DMS53 (cell line): Measurements from ENCODE around the gene XPO6.
A peak's percentile ranks its signal among the peaks of the same experiment; 100 is the strongest.
"Not testable (repeated sequence)": the region's sequence is repeated elsewhere in the genome, so short reads cannot be mapped to it uniquely, and the experiment has no call there.

Experiments
- DNase-seq: peaks from one replicate; lab custom pipeline; 2025; lab: John Stamatoyannopoulos, UW

The XPO6 gene

DNA sequence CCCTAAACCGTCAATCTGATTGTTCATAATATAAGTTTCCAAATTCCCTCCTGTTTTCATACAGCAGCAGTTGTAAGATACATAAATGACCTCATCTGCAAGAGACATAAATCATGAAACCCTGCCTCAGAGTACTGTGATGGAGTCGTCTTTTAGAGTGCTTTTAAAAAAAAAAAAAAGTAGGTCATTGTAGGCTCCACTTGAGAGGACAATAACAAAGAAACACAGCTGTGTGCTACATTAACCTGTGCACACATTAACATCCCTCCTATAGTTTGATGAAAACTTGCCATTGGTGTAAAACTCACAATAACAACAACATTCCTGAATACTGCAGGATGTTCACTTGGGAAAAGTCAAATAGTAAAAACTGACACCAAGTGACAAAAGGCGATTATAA lies 56.5 kb downstream of the XPO6 start:
- peak; percentile 71 for DNase-seq

GRCh38 chr16:28151180-28151579 lies 60.6 kb downstream of the XPO6 start:
- DNase-seq, result no peak

DNA sequence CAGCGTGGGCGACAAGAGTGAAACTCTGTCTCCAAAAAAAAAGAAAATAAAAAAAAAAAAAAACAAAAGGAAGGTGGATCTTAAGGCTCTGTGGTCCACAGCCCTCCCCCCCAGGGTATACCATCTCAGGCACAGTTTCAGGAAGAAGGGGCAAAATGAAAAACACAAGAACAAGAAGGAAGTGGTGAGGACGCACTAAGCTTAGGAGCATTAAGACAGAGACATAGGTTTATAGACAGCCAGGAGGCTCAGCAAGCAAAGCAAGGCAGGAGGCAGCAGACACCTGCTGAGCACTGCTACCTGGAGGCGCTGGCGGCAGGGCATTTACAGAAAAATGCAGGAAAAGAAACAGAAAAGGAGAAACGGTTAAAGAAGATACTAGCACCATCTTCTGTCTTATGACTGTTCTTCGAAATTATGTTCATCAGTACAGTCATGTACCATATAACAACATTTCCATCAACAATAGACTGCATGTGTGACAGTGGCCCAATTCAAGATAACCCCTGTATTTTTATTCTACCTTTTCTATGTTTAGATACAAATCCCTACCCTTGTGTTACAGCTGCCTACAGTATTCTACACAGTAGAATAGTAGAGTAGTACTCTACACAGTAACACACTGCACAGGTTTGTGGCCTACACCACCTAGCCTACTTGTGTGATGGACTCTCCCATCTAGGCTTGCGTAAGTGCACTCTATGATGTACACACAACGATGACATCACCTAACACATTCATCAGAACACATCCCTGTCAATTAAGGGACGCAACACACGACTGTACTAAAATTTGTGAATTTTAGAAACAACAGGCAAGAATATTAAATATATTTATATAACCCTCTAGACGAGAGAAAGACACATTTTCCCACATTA lies 62.5 kb downstream of the XPO6 start:
- DNase-seq, result no peak

DNA sequence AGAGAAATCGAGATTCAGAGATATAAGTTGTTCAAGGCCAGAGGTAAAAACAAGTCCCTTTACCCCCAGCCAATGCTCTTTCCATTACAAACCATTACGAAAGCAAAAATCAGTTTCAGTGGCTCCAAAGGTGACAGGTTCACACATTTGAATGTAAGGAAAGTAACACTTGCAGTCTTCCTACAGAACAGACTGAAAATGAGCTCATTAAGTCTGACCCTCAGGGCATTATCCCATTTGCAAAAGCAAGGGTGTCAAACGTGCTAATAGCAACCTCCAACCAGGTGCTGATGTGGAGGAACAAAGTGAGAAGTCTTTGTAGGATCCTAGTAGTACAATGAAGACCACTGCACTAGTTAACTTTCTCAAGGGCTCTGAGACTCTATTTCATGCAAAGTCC lies 65.2 kb downstream of the XPO6 start:
- DNase-seq, result no peak

GRCh38 chr16:28145796-28146195 lies 66.0 kb downstream of the XPO6 start:
- no peak for DNase-seq

GRCh38 chr16:28140788-28141618 lies 70.8 kb downstream of the XPO6 start:
- DNase-seq, result no peak

- DNase-seq, result no peak
Measured at GRCh38 chr16:28139530-28139929, 72.2 kb downstream of the XPO6 start.

DNA sequence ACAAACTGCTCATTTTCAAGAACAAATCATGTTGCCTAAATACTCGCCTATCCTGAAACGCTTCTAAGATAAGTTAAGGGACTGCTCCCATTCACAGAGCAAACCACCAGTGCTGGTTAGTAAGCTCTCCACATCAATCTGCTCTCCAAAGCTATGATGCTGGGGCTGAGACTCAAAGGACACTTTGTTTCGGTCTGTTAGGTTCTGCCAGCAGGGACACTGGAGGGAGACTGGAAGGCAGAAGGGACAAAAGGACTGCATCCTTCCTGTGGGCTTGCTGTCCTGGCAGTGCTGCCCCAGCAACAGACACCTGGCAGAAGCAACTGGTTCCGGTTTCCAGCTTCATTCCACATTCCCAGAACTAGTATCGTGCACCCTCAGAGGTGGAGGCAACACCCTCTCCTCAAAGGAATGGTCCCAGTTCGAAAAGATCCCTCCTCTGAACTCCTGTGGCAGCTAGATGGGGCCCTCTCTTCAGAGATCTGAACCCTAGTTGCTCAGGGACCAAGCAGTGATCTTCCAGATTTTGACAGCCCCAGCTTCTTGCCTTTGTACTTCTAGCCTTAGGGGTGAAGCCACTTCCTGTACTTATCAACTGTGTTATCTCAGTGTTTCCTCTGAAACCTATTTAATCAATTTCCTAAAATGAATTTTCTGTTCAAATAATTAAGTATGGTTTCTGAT lies 74.9 kb downstream of the XPO6 start:
- no peak for DNase-seq

- DNase-seq, result no peak
Measured at GRCh38 chr16:28133666-28134065, 78.1 kb downstream of the XPO6 start.

DNA sequence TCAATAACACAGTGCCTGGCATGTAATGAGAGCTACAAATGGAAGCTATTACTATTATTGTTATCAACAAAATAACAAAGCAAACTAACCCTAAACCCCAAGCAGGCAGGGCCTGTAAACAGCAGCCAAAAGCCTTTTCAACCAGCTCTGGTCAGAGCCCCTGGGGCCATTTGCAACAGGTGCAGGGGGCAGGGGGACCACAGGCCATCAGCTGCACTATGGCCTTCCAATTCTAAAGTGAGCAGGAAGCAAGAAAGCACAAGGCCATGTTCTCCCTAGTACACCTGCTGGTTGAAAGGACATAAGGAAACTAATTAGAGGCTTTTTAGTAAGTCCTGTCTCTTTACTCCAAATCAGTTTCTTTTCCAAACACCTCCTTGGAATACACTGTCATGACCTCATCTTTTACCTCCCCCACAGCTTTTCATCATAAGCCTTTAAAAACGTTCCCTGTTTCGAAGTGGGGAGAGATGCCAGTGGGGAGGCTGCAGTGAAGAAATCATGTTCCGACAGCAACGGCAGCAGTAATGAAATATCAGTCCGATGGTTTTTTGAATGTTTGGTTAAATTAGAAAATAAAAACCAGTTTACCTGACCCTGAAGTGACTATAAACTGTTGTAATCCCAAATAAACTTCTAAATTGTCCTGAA lies 79.9 kb downstream of the XPO6 start:
- no peak for DNase-seq

- DNase-seq, result no peak
Measured at GRCh38 chr16:28131181-28131580, 80.6 kb downstream of the XPO6 start.

GRCh38 chr16:28130099-28131088 lies 81.4 kb downstream of the XPO6 start:
- DNase-seq, result no peak

DNA sequence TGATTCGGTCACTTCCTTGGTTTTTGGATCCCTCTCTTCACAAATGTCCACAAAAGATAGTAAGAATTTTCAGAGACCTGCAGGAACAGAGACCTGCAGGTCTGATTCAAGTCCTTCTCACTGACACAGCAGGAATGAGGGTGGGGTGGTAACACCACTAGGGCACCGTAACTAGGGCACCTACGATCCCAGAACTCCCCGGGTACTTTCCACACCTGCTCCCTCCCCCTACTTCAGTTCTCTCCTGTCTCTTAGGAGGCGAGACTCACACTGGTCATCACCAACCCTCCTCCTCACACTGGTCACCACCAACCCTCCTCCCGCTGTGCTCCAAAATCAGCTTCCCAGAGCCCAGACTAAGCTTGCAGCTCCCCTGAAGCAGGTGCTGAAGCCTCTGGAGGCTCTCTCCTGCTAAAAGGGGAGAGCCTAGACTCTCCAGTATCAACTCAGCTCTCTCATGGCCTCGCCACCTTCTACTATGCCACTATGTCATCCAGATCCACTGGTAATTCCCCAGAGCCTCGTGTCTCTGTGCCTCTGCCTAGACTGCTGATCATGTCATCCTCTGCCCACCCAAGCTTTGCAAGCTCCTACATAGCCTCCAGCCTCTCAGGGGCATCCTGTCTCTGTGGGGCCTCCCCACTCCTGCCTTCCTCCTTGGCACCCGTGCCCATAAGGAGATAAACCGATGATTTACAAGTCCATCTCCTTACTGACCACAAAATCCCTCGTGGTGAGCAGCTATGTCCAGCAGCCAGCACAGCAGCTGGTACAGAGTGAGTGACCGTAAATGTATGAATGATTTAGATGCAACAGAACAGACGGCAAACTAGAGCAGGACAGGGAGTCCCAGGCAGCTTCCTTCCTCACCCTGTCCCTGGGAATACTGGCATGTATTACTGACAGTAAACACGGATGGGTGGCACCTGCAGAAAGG lies 84.8 kb downstream of the XPO6 start:
- no peak for DNase-seq

DNA sequence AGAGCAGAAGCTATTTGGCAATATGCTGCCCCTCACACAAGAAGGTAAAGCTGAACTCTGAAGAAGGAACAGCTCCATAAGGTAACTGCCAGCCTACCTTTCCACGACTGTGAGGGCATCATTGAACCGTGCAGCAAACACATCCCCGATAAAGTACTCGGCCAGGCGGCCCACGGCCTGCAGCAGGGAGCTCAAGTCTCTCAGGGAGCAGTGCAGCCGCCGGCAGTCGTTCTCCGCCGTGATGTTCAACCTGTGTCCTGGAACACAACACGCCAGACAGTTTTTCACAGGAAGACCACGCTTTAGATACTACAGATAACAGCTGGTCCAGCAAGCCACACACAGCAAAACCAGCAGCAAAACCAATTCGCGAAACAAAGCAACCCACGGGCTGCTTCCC lies 86.2 kb downstream of the XPO6 start:
- no peak for DNase-seq

DNA sequence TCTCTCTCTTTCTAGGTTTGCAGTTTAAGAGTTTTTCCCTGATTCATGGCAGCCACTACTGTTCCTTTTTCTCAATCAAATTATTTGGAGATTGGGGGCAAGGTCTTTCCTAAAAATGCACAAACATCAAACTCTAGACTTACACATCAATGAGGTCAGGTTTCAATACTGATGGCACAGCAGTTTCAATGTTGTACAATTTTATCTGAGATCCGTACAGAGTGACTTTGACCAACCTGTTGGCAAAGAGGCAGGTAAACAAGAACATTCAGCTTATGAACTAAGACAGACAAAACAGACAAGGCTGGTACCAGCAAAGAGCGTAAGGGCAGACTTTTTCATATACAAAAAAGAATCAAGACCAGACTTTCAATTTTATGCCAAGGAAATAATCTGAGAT lies 90.2 kb downstream of the XPO6 start:
- DNase-seq, result no peak

DNA sequence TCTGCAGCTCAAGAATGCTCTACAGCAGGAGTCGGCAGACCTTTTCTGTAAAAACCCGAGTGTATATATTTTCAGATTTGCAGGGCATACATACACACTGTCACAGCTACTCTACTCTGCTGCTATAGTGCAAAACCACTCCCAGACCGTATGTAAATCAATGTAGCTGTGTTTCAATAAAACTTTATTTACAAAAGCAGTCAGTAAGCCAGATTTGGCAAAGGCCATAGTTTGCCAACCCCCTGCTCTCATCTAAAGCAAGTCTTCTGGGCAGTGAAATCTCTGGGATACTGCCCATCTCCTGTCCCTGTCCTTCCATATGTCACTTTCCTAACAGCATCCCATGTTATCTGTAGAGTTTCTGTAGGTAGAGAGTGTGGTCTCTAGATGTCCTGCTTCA lies 91.0 kb downstream of the XPO6 start:
- DNase-seq, result no peak

DNA sequence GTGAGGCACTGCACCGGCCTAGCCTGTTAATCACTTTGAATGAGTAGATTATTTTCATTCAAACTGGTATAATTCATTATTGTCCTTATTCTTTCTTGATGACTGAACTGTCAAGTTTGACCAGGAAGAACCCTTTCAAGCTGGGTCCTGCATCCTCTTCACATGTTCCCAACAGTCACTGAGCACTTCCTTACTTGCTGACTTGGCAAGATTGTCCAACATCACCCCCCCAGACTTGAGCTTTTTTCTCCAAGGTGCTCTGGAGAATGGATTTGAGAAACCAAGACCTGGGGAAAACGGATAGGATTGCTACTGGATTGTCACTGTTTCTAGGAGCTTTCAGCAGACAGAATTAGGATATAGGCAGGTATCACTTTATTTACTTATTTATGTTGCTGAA lies 93.1 kb downstream of the XPO6 start:
- no peak for DNase-seq

- DNase-seq, result no peak
Measured at GRCh38 chr16:28117168-28117565, 94.6 kb downstream of the XPO6 start.

DNA sequence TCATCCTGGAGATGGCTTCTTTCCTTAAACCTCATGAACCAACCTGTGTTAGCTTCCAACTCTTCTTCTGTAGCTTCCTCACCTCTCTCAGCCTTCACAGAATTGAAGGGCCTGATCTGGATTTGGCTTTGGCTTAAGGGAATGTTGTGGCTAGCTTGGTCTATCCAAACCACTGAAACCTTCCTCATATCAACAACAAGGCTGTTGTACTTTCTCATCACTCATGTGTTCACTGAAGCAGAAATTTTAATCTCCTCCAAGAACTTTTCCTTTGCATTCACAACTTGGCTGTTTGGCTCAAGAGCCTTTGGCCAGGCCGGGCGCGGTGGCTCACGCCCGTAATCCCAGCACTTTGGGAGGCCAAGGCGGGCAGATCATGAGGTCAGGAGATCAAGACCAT lies 95.9 kb downstream of the XPO6 start:
- not testable (repeated sequence) for DNase-seq

DNA sequence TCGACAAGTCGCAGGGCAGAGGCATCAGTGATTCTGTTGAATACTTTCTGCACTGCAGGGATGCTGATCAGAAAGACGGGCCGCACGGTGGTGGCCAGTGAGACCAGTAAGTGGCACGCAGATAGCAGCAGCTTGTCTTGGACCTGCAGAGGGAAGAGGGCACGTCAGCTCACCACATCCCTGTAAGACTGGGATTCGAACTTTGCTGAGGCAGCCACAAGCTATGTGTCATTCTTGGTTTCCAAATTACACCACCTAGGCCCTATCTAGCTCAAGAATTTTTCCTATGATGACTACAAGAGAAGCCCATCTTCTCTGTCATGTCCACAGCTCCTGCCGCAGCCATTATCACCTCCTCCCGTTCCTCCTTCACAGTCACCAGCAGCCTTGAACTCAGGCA lies 98.9 kb downstream of the XPO6 start:
- no peak for DNase-seq
